ENCODE measurements around the gene TRIP13. TPM values are rescaled to one million over a fixed set of nuclear protein-coding genes. Genes with fewer than 3 reads are reported as not detected.

The TRIP13 gene
- total and polyA plus RNA-seq, 9 of the 15 experiments (the other 6 are each of a cell fraction or from before 2014, with no cell fraction given), result 24.1 to 116 (median 53.2) TPM

DNA sequence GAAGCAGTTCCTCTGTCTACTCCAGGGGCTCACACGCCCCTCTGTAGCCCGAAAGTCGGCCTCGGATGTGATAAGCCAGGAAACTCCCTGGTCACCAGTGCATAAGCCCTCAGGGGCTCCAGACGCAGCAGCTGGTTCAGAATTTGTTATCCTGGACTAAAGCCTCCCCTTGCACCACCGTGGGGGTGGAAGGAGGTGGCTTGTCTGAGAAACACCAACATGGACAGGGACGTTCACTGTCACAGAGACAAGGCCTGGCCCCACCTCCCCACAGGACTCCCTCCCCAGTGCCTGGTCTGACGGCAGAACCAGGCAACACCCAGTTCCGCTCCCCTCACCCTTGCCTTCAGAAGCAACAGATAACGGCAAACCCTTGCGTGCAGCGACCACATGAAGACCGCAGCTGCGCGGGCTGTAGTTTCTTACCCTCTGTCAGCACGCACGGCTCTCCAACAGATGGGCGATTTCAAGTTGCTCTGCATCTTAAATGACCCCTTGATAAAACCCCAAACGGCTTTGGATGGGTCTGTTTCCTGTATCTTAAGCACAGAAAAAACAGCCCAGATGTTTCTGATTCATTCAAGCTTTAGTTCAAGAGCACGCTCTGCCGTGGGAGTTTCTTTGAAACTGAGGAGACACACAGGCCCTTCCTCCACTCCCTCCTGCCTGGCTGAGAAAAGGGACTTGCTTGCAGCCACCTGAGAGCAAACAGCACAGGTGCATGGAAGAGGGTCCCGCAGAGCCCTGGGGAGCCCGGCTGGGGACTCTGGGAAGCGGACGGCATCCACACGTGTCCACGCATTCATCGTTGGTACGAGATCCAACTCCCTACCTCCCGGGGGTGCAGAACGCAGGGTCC is 71.2 kb downstream of the TRIP13 start (continued):
- TF ChIP-seq ZMIZ1 (IDR thresholded peaks at IDR 0.05; ENCODE audit: low read depth in 2 of 2, low read length in 2 of 2) (no peak), CREBBP (IDR thresholded peaks at IDR 0.05; ENCODE audit: low read depth, low read length) (no peak), MTA2 (IDR thresholded peaks at IDR 0.05; ENCODE audit: low read depth) (no peak), ARNT (IDR thresholded peaks at IDR 0.05) (peak in 1 of 2 experiments; percentile 72; a peak in 1 of 4 replicates), CHD7 (IDR thresholded peaks at IDR 0.05; ENCODE audit: low read depth, low read length) (no peak), MYBL2 (IDR thresholded peaks at IDR 0.05; ENCODE audit: low read depth) (no peak), MYBL2 (CRISPR knock-in tag; IDR thresholded peaks at IDR 0.05; ENCODE audit: borderline replicate concordance) (no peak), PYGO2 (tag; IDR thresholded peaks at IDR 0.05) (no peak), BDP1 (IDR thresholded peaks at IDR 0.05; ENCODE audit: insufficient read depth, insufficient read length) (no peak), MECOM (CRISPR knock-in tag; IDR thresholded peaks at IDR 0.05) (no peak; the same call in 1 of the 2 replicates)
- TF ChIP-seq, protein P1, sequence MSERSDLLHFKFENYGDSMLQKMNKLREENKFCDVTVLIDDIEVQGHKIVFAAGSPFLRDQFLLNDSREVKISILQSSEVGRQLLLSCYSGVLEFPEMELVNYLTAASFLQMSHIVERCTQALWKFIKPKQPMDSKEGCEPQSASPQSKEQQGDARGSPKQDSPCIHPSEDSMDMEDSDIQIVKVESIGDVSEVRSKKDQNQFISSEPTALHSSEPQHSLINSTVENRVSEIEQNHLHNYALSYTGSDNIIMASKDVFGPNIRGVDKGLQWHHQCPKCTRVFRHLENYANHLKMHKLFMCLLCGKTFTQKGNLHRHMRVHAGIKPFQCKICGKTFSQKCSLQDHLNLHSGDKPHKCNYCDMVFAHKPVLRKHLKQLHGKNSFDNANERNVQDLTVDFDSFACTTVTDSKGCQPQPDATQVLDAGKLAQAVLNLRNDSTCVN (CRISPR knock-in tag; IDR thresholded peaks at IDR 0.05), result no peak

Data from K562 (cell line).